Natural killer cell treated with Interleukin-12 subunit alpha and Interleukin-12 subunit beta and Interleukin-15 and Interleukin-18, amount 100 ng/mL, for 72 hours (primary cell): ENCODE data around the gene THOC3. TPM values are rescaled to one million over a fixed set of nuclear protein-coding genes. Genes with fewer than 3 reads are reported as not detected.
A peak's percentile ranks its signal among the peaks of the same experiment; 100 is the strongest.
"Not testable (repeated sequence)": the region's sequence is repeated elsewhere in the genome, so short reads cannot be mapped to it uniquely, and the experiment has no call there.

Experiments used
- ATAC-seq, 2 donors: fragments of 150-1000 bp; cut with Tn5 transposase in 1 of 2; sonication (Bioruptor Pico), chemical (Tn5 transposase) in 1 of 2; 2 replicates each; pipeline ENCODE4 v1.10.0; 2021
- DNase-seq: peaks from one replicate; pipeline ENCODE4 v3.0.0; 2022; ENCODE audit warnings: low spot score
- H3K27ac Mint-ChIP-seq, 2 donors: 1 replicate in 1 of 2; 2 replicates in 1 of 2; pipeline ENCODE4 v1.8.0; 2022; ENCODE audit warnings: mixed read lengths in 2 of 2, mild to moderate bottlenecking in 1 of 2, moderate library complexity in 1 of 2
- H3K27me3 Mint-ChIP-seq, 2 donors: 1 replicate in 1 of 2; 2 replicates in 1 of 2; pipeline ENCODE4 v1.8.0; 2022; ENCODE audit warnings: mixed read lengths in 2 of 2
- H3K36me3 Mint-ChIP-seq: one replicate; pipeline ENCODE4 v1.8.0; 2022; ENCODE audit warnings: mixed read lengths
- H3K4me1 Mint-ChIP-seq, 2 donors: 1 replicate in 1 of 2; 2 replicates in 1 of 2; pipeline ENCODE4 v1.8.0; 2022; ENCODE audit warnings: low read depth in 2 of 2, mixed read lengths in 2 of 2, mild to moderate bottlenecking in 1 of 2
- H3K4me3 Mint-ChIP-seq: one replicate; pipeline ENCODE4 v1.8.0; 2022; ENCODE audit warnings: mixed read lengths
- H3K9me3 Mint-ChIP-seq: 2 replicates; pipeline ENCODE4 v1.8.0; 2022; ENCODE audit warnings: mixed read lengths
- total RNA-seq, 2 donors: library from RNA; stranded (reverse); gene quantifications; one replicate each; pipeline ENCODE4 v1.2.3, GENCODE V29; 2022

THOC3 gene
- 10 to 100 TPM; 36.3 to 63.6 TPM for total RNA-seq

GRCh38 chr5:175967471-175968372, at the start of gene THOC3:
THOC3 (minus strand) TSS chr5:175968315; CDS start chr5:175968208, 107 bp downstream.
- H3K27ac Mint-ChIP-seq, H3K27me3 Mint-ChIP-seq, H3K36me3 Mint-ChIP-seq, H3K9me3 Mint-ChIP-seq, H3K4me1 Mint-ChIP-seq: not testable (repeated sequence)
- peak within 1 kb of the TSS; percentile 80 for H3K4me3 Mint-ChIP-seq
- ATAC-seq = peak; percentile 100
- peak; percentile 81 for DNase-seq

- not testable (repeated sequence) for ATAC-seq, H3K27ac Mint-ChIP-seq, H3K9me3 Mint-ChIP-seq, DNase-seq, H3K36me3 Mint-ChIP-seq, H3K27me3 Mint-ChIP-seq, H3K4me1 Mint-ChIP-seq, H3K4me3 Mint-ChIP-seq
Observed at GRCh38 chr5:176017324-176017723, 49.2 kb upstream of the THOC3 start.

- H3K4me3 Mint-ChIP-seq, H3K27me3 Mint-ChIP-seq, DNase-seq, H3K4me1 Mint-ChIP-seq, ATAC-seq, H3K27ac Mint-ChIP-seq, H3K36me3 Mint-ChIP-seq, H3K9me3 Mint-ChIP-seq: not testable (repeated sequence)
Observed at GRCh38 chr5:176014360-176014759, 46.2 kb upstream of the THOC3 start.

GRCh38 chr5:176011088-176011487, 43.0 kb upstream of the THOC3 start:
- H3K4me3 Mint-ChIP-seq, ATAC-seq, H3K9me3 Mint-ChIP-seq, H3K27ac Mint-ChIP-seq, H3K27me3 Mint-ChIP-seq, H3K36me3 Mint-ChIP-seq, DNase-seq, H3K4me1 Mint-ChIP-seq: not testable (repeated sequence)

GRCh38 chr5:176010202-176010601, 42.1 kb upstream of the THOC3 start:
- H3K9me3 Mint-ChIP-seq, ATAC-seq, H3K27ac Mint-ChIP-seq, H3K36me3 Mint-ChIP-seq, H3K4me3 Mint-ChIP-seq, H3K27me3 Mint-ChIP-seq, DNase-seq: not testable (repeated sequence)
- H3K4me1 Mint-ChIP-seq = peaks cover 9 to 12% of the 10 kb centered on the region in 2 donors

- Mint-ChIP-seq H3K4me3 (peak overlapping the region; percentile 68), H3K4me1 (peaks cover 9 to 12% of the 10 kb centered on the region in 2 donors), H3K27ac (peak overlapping the region in 1 of 2 donors; percentile 73)
- H3K27me3 Mint-ChIP-seq, H3K36me3 Mint-ChIP-seq, DNase-seq, H3K9me3 Mint-ChIP-seq: not testable (repeated sequence)
- ATAC-seq = peak; percentile 15 to 18
Observed at GRCh38 chr5:176007220-176007619, 39.1 kb upstream of the THOC3 start.

GRCh38 chr5:176006819-176007218, 38.7 kb upstream of the THOC3 start:
- peak overlapping the region in 1 of 2 donors; percentile 73 for H3K27ac Mint-ChIP-seq
- H3K4me3 Mint-ChIP-seq = peak overlapping the region; percentile 68
- ATAC-seq, H3K9me3 Mint-ChIP-seq, DNase-seq, H3K36me3 Mint-ChIP-seq, H3K27me3 Mint-ChIP-seq: not testable (repeated sequence)
- peaks cover 9 to 12% of the 10 kb centered on the region in 2 donors for H3K4me1 Mint-ChIP-seq

GRCh38 chr5:175997979-175998378, 29.9 kb upstream of the THOC3 start:
- not testable (repeated sequence) for ATAC-seq, H3K4me1 Mint-ChIP-seq, DNase-seq, H3K36me3 Mint-ChIP-seq, H3K27me3 Mint-ChIP-seq, H3K9me3 Mint-ChIP-seq, H3K4me3 Mint-ChIP-seq, H3K27ac Mint-ChIP-seq

- not testable (repeated sequence) for H3K27me3 Mint-ChIP-seq, DNase-seq, H3K4me1 Mint-ChIP-seq
Observed at GRCh38 chr5:175997495-175997894, 29.4 kb upstream of the THOC3 start.

GRCh38 chr5:175996791-175997190, 28.7 kb upstream of the THOC3 start:
- H3K9me3 Mint-ChIP-seq, ATAC-seq, H3K27me3 Mint-ChIP-seq, H3K4me1 Mint-ChIP-seq, H3K36me3 Mint-ChIP-seq, DNase-seq, H3K27ac Mint-ChIP-seq, H3K4me3 Mint-ChIP-seq: not testable (repeated sequence)

More at GRCh38 chr5:175997495-175997894, 29.4 kb upstream of the THOC3 start:
- H3K4me3 Mint-ChIP-seq, H3K9me3 Mint-ChIP-seq, H3K36me3 Mint-ChIP-seq, H3K27ac Mint-ChIP-seq, ATAC-seq: not testable (repeated sequence)

GRCh38 chr5:175995506-175995905, 27.4 kb upstream of the THOC3 start:
- not testable (repeated sequence) for H3K27ac Mint-ChIP-seq, H3K9me3 Mint-ChIP-seq, H3K4me1 Mint-ChIP-seq, DNase-seq, H3K27me3 Mint-ChIP-seq, H3K36me3 Mint-ChIP-seq, H3K4me3 Mint-ChIP-seq, ATAC-seq

- H3K4me1 Mint-ChIP-seq, H3K4me3 Mint-ChIP-seq, H3K9me3 Mint-ChIP-seq, H3K27ac Mint-ChIP-seq, ATAC-seq, H3K36me3 Mint-ChIP-seq, H3K27me3 Mint-ChIP-seq, DNase-seq: not testable (repeated sequence)
Observed at GRCh38 chr5:175979371-175979995, 11.4 kb upstream of the THOC3 start.

GRCh38 chr5:175968381-175968780, 266 bp upstream of the THOC3 start:
- DNase-seq, H3K9me3 Mint-ChIP-seq, H3K36me3 Mint-ChIP-seq, H3K4me1 Mint-ChIP-seq, H3K27ac Mint-ChIP-seq, H3K27me3 Mint-ChIP-seq: not testable (repeated sequence)
- peak; percentile 35 to 43 for ATAC-seq
- H3K4me3 Mint-ChIP-seq = peak overlapping the region; percentile 80

- not testable (repeated sequence) for ATAC-seq, H3K9me3 Mint-ChIP-seq, H3K27ac Mint-ChIP-seq, H3K4me3 Mint-ChIP-seq, H3K4me1 Mint-ChIP-seq, H3K36me3 Mint-ChIP-seq, H3K27me3 Mint-ChIP-seq, DNase-seq
Observed at GRCh38 chr5:175962329-175962728, 5.8 kb downstream of the THOC3 start.
